HUES64 (cell line): ENCODE data around the gene DUSP6.

ENCODE experiments used
- H3K27ac ChIP-seq: 2 replicates; pipeline ENCODE4 v1.7.0; 2013; ENCODE audit warnings: low read depth, low read length, inconsistent platforms
- H3K27me3 ChIP-seq: 2 replicates; pipeline ENCODE4 v1.6.1; 2013; ENCODE audit warnings: mild to moderate bottlenecking, low read length; ENCODE audit not compliant: insufficient read depth
- H3K36me3 ChIP-seq: 2 replicates; pipeline ENCODE4 v1.6.1; 2013; ENCODE audit warnings: mild to moderate bottlenecking, low read length; ENCODE audit not compliant: insufficient read depth
- H3K4me1 ChIP-seq: 2 replicates; pipeline ENCODE4 v1.6.1; 2013; ENCODE audit warnings: mild to moderate bottlenecking, low read length, moderate library complexity; ENCODE audit not compliant: insufficient read depth
- H3K4me3 ChIP-seq: 2 replicates; pipeline ENCODE4 v1.5.1; 2013; ENCODE audit warnings: mild to moderate bottlenecking, low read length, moderate library complexity
- H3K9ac ChIP-seq: 2 replicates; pipeline ENCODE4 v1.6.1; 2013; ENCODE audit warnings: mild to moderate bottlenecking, low read depth, low read length
- H3K9me3 ChIP-seq: 2 replicates; pipeline ENCODE4 v1.6.1; 2013; ENCODE audit warnings: low read depth, low read length; ENCODE audit not compliant: insufficient read depth
- WGBS: fragments of 150-250, 120-280 bp; methylation state at CpG from one replicate; pipeline ENCODE4 v1.1.7; 2013; ENCODE audit warnings: missing lambda C conversion rate; 5-methylcytosine and 5-hydroxymethylcytosine counted together

Gene DUSP6

GRCh38 chr12:89372584-89373370 lies 20.5 kb upstream of the DUSP6 start:
- Histone ChIP-seq H3K9me3 (no peaks in the 10 kb centered on the region), H3K36me3 (no peaks in the 10 kb centered on the region), H3K27me3 (no peaks in the 10 kb centered on the region), H3K4me1 (peaks cover 12% of the 10 kb centered on the region), H3K4me3 (no peak overlapping the region), H3K27ac (no peak overlapping the region), H3K9ac (no peak overlapping the region)
- WGBS = 89% methylated on average over 6 of the region's 6 CpGs

GRCh38 chr12:89370850-89371249 lies 18.5 kb upstream of the DUSP6 start:
- Histone ChIP-seq H3K36me3 (no peaks in the 10 kb centered on the region), H3K9me3 (no peaks in the 10 kb centered on the region), H3K4me3 (no peak overlapping the region), H3K9ac (no peak overlapping the region), H3K27ac (no peak overlapping the region), H3K4me1 (peaks cover 12% of the 10 kb centered on the region), H3K27me3 (no peaks in the 10 kb centered on the region)
- 88% methylated on average over 6 of the region's 7 CpGs for WGBS

- Histone ChIP-seq H3K4me3 (no peak overlapping the region), H3K27me3 (no peaks in the 10 kb centered on the region), H3K9ac (no peak overlapping the region), H3K36me3 (no peaks in the 10 kb centered on the region), H3K9me3 (no peaks in the 10 kb centered on the region), H3K27ac (no peak overlapping the region), H3K4me1 (peaks cover 12% of the 10 kb centered on the region)
- WGBS = 93% methylated on average over 3 of the region's 3 CpGs
Measured at GRCh38 chr12:89370421-89370831, 18.1 kb upstream of the DUSP6 start.

GRCh38 chr12:89369166-89369565 lies 16.9 kb upstream of the DUSP6 start:
- H3K27me3 ChIP-seq = no peaks in the 10 kb centered on the region
- no peak overlapping the region for H3K4me3 ChIP-seq
- peaks cover 12% of the 10 kb centered on the region for H3K4me1 ChIP-seq
- H3K9ac ChIP-seq = no peak overlapping the region
- H3K36me3 ChIP-seq = no peaks in the 10 kb centered on the region
- H3K27ac ChIP-seq = no peak overlapping the region
- WGBS = no CpG with 5 or more reads among the region's 3 CpGs
- no peaks in the 10 kb centered on the region for H3K9me3 ChIP-seq

- Histone ChIP-seq H3K27me3 (no peaks in the 10 kb centered on the region), H3K9me3 (no peaks in the 10 kb centered on the region), H3K4me1 (peaks cover 12% of the 10 kb centered on the region), H3K4me3 (no peak overlapping the region), H3K9ac (no peak overlapping the region), H3K36me3 (no peaks in the 10 kb centered on the region), H3K27ac (no peak overlapping the region)
- 96% methylated on average over 4 of the region's 4 CpGs for WGBS
Measured at GRCh38 chr12:89368391-89368790, 16.1 kb upstream of the DUSP6 start.

- Histone ChIP-seq H3K27me3 (no peaks in the 10 kb centered on the region), H3K36me3 (no peaks in the 10 kb centered on the region), H3K27ac (no peak overlapping the region), H3K9me3 (no peaks in the 10 kb centered on the region), H3K9ac (no peak overlapping the region), H3K4me3 (no peak overlapping the region), H3K4me1 (peaks cover 5% of the 10 kb centered on the region; the same call in 1 of the 2 replicates)
- WGBS = 93% methylated on average over 2 of the region's 3 CpGs
Measured at GRCh38 chr12:89366676-89367364, 14.5 kb upstream of the DUSP6 start.

- Histone ChIP-seq H3K36me3 (no peaks in the 10 kb centered on the region), H3K27me3 (no peaks in the 10 kb centered on the region), H3K9me3 (no peaks in the 10 kb centered on the region), H3K9ac (no peak overlapping the region), H3K4me3 (no peak overlapping the region), H3K4me1 (no peaks in the 10 kb centered on the region), H3K27ac (no peak overlapping the region)
- 87% methylated on average over 2 of the region's 2 CpGs for WGBS
Measured at GRCh38 chr12:89364631-89365030, 12.3 kb upstream of the DUSP6 start.

GRCh38 chr12:89364058-89364457 lies 11.8 kb upstream of the DUSP6 start:
- H3K4me1 ChIP-seq = no peaks in the 10 kb centered on the region
- no peak overlapping the region for H3K4me3 ChIP-seq
- H3K9me3 ChIP-seq = no peaks in the 10 kb centered on the region
- H3K27me3 ChIP-seq = peaks cover 3% of the 10 kb centered on the region; the same call in 1 of the 2 replicates
- H3K27ac ChIP-seq = no peak overlapping the region
- H3K36me3 ChIP-seq = no peaks in the 10 kb centered on the region
- WGBS = 88% methylated on average over 1 of the region's 2 CpGs
- no peak overlapping the region for H3K9ac ChIP-seq

GRCh38 chr12:89363582-89363981 lies 11.3 kb upstream of the DUSP6 start:
- H3K4me1 ChIP-seq = no peaks in the 10 kb centered on the region
- H3K36me3 ChIP-seq = no peaks in the 10 kb centered on the region
- no peak overlapping the region for H3K27ac ChIP-seq
- no peak overlapping the region for H3K9ac ChIP-seq
- peaks cover 7% of the 10 kb centered on the region; the same call in 1 of the 2 replicates for H3K27me3 ChIP-seq
- H3K9me3 ChIP-seq = no peaks in the 10 kb centered on the region
- no peak overlapping the region for H3K4me3 ChIP-seq

- Histone ChIP-seq H3K9ac (no peak overlapping the region), H3K36me3 (no peaks in the 10 kb centered on the region), H3K4me1 (peaks cover 3% of the 10 kb centered on the region; the same call in 1 of the 2 replicates), H3K27me3 (peaks cover 12% of the 10 kb centered on the region), H3K27ac (no peak overlapping the region), H3K4me3 (no peak overlapping the region), H3K9me3 (no peaks in the 10 kb centered on the region)
- 95% methylated on average over 4 of the region's 4 CpGs for WGBS
Measured at GRCh38 chr12:89363084-89363483, 10.8 kb upstream of the DUSP6 start.

- Histone ChIP-seq H3K4me1 (peaks cover 35% of the 10 kb centered on the region), H3K9me3 (no peaks in the 10 kb centered on the region), H3K27ac (no peak overlapping the region), H3K4me3 (no peak overlapping the region), H3K36me3 (no peaks in the 10 kb centered on the region), H3K9ac (no peak overlapping the region), H3K27me3 (peaks cover 47% of the 10 kb centered on the region)
- WGBS = 78% methylated on average over 2 of the region's 3 CpGs
Measured at GRCh38 chr12:89359615-89360014, 7.3 kb upstream of the DUSP6 start.
